GM19193 (cell line): ENCODE measurements around the gene MACROD2.

Source experiments
- POLR2A ChIP-seq: IDR thresholded peaks from 4 replicates; pipeline ENCODE4 v1.6.1; 2011; ENCODE audit not compliant: insufficient read depth, insufficient read length; ENCODE audit errors: extremely low read depth

Gene MACROD2

DNA sequence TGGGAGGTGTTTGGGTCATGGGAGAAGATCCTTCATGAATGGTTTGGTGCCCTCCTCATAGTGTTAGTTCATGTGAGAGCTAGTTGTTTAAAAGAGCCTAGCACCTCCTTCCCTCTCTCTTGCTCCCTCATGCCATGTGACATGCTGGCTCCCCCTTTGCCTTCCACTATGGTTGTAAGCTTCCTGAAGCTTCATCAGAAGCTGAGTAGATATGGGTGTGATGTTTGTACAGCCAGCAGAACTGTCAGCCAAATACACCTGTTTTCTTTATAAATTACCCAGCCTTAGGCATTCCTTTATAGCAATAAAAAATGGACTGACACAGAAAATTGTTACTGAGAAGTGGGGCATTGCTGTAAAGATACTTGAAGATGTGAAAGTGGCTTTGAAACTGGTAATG is 1073.2 kb downstream of the MACROD2 start:
- no peak for TF ChIP-seq POLR2A

DNA sequence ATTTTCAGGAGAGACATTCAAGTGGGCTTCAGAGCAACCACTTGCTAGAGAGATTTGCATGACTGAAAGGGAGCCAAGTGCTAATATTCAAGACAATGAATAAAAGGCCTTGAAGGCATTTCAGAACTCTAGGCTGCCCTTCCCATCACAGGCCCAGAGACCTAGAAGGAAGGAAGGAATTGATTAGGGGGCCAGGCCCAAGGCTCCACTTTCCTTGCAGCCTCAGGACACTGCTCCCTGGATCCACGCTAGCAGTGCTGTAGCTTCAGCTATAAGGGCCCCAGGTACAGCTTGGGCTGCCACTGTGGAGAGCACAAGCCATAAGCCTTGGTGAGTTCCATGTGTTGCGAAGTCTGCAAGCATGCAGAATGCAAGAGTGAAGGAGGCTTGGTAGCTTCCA is 1074.0 kb downstream of the MACROD2 start:
- TF ChIP-seq POLR2A = no peak

DNA sequence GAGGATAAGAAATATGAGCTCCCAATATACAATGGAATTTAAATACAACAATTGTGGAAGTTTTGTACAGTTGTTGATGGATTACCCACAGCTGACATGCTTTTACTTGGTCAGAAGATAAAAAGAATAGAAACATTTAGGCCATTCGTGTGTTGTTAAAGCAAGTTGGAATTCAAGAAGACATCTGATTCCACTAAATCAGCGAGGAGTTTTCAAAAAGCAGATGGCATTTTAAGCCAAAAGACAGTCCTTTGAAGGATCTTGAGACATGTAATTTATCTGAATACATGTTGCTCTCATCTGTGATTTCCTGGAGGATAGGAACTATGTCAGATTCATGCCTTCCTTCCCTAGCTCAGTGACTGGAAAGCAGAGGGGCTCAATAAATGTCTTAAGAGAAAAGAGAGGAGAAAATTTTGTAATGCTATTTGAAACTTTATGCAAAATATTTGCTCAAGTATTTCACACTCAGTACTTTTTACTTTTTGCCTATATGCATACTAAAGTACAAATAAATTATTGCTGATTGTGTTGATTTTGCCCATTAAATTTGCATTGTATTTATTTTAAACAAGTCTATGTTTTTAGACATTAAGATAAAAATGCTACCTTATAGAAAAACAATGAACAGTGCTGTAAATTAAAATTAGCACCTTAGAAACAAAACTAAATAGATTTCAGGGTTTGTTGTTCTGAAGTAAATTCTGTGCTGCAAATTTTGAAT is 1075.9 kb downstream of the MACROD2 start:
- TF ChIP-seq POLR2A = no peak

DNA sequence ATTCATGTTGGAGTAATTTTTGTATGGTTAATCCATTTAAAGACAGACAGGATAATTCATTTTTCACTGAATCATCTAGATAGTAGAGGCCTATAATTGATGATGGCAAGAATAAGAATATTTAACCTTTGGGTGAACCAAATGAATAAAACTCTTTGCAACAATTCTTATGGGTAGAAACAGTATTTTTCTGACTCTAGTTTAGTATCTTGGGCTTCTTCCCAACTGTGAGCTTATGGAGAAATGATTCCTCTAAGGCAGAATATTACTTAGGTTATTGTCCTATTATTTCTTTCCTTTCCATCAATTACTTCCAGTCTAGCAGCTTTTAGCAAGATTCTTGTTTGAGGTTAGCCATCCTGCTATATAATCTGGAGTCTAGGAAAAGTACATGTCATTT is 1077.0 kb downstream of the MACROD2 start:
- TF ChIP-seq POLR2A = no peak

DNA sequence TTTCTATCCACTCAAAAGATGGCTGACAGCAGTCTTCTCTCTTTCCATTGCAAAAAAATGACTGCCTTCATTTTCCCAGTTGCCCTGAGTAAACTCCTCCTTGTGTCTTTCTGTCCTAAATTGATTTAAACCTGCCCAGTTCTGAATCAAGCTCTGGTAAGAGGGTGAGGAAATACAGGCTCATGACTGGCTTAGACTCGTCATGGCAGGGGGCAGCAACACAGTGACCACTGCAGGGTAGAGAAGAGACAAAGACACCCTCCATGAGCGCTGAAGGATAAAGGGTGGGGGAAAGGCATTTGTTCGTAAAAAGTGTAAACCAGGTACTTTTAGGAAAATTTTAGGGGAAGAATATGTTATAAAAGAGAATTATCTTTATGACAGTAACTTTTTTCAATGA is 1080.3 kb downstream of the MACROD2 start:
- no peak for TF ChIP-seq POLR2A

DNA sequence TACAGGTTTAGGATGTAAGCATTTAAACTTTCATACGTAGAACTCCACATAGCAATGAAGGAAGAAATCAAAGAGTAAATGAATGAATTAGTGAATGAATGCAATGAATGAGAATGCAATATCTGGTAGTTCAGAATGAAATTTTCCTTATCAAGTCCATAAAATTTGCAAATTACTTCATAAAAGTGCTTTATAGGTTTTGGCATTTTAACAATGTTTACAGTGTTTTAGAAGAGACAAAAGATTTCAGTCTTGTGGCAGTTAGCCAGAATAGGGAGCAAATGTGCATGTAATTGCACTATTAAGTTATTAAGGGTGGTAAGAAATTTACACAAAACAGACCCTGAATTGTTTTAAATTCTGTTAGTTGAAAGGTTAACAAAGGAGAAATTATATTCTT is 1081.5 kb downstream of the MACROD2 start:
- TF ChIP-seq POLR2A = no peak

DNA sequence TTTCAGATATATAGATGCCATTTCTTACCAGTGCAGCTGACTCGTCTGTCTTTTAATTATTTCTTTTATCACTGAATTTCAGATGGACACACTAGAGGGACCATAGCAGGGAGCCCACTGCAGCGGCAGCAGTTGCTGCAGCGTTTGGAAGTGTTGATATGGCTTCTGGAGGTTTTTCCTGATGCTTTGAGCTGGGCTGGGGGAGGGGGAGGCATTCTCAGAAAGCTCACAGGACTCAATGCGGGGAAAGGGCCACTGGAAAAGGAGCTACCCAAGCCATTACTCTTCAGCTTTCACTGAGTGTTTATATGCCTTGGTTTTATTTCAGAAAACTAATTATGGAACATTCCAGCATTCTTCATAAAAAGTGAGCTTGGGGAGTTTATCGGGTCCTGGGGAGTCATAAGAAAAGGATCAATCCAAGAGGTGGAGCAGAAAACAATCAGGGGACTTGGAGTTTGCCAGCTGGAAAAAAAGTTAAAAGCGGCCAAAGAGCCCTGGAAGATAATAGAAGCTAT is 1082.5 kb downstream of the MACROD2 start:
- TF ChIP-seq POLR2A = no peak

DNA sequence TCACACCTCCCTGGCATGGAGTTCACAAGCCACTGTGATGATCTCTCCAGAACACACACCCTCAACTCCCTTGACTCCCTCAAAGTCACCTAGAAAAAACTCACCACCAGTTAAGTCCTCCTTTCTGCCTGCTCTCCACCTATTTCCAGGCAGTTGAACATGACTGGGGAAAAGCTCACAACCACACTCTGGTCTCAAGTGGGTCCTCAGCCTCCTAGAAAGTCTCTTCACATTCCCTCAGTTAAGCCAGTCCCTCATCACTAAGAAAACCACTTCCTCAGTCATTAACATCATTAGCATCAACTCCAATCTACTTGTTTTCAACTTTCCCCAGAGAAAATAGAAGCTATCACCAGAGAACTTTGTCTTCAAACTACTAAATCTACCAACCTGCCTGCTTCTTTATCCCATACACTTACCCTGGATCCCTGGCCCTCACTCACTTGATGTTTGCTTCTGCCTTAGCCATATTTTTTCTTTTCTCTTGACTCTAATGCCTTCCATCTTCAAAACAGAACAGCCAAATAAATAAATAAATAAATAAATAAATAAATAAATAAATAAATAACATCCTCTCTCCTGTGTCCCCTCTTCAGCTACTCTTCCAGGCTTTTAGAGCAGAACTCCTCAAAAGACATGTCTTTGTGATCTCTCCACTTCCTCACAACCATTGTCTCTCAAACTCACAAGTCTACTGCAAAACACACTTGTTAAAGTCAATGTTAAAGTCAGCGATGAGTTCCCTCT is 1084.5 kb downstream of the MACROD2 start:
- no peak for TF ChIP-seq POLR2A

DNA sequence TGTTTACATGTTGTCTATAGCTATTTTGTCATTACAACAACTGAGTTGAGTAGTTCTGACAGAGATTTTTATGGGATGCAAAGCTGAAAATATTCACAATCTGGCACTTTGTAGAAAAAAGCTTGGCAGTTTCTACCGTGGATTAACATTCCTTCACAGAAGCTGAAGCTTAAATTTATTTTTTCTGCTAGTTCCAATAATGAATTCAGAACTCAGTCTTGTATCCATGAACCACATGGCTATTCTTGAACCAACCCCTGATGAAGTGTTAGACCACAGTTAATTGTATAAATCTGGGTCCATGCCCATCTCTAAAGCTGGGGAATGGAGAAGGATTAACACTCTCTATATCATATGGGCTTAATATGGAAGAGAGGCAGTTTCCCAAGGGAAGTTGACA is 1085.9 kb downstream of the MACROD2 start:
- TF ChIP-seq POLR2A = no peak

DNA sequence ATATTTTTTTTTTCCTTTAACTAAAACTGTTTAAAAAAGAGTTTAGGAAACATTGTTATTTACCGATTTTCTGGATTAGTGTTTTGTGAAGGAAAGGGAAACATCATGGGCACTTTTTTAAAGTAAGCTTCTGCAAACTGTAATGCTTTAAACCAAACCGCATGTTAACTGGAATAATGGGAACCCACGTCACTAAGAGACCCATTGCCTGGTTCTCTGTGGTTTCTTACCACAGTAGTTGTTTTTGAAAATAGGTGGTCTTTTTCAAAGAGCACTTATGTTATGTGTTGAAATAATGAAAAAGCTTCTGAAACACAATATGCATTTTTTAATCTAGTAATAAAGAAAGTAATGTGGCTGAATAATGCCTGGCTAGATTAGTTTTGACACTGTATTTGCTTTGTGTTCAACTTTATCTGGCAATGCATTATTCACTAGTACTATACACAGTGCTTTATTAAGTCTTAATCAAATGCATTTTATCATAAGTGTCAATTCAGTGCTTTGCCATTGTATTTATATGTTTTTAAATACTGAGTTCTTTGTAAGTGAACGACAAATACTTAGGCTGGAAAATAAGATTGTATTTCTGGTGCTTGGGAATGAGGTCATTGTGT is 1096.2 kb downstream of the MACROD2 start:
- TF ChIP-seq POLR2A = no peak

DNA sequence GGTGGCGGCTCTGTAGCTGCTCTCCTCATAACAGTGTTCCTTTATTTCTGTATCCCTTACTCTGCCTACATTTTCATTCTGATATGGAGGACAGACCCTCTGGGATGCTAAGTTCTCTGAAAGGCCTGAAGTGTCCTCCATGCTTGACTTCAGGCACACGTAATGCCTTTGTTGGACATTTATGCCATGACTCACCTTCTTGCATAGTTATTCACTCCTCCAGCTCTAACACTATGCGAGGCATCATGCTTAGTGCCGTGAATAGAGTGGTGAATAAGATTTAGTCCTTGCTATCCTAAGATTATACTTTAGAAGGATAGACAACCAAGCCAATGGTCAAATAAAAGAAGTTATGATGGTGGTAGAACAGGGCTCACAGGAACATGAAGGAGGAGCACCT is 1103.0 kb downstream of the MACROD2 start:
- TF ChIP-seq POLR2A = no peak

DNA sequence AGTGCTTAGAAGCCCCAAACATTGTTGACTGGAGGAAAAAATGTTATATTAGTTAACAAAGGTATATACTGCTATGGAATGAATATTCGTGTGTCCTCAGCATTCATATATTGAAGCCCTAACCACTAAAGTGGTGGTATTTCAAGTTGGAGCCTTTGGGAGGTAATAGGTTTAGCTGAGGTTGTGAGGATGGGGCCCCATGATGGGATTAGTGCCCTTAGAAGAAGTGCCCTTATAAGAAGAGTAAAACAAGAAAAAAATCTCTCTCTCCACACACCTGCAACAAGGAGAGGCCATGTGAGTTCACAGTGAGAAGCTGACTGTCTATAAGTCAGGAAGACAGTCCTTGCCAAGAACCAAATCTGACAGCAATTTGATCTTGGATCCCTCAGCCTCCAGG is 1103.8 kb downstream of the MACROD2 start:
- no peak for TF ChIP-seq POLR2A

DNA sequence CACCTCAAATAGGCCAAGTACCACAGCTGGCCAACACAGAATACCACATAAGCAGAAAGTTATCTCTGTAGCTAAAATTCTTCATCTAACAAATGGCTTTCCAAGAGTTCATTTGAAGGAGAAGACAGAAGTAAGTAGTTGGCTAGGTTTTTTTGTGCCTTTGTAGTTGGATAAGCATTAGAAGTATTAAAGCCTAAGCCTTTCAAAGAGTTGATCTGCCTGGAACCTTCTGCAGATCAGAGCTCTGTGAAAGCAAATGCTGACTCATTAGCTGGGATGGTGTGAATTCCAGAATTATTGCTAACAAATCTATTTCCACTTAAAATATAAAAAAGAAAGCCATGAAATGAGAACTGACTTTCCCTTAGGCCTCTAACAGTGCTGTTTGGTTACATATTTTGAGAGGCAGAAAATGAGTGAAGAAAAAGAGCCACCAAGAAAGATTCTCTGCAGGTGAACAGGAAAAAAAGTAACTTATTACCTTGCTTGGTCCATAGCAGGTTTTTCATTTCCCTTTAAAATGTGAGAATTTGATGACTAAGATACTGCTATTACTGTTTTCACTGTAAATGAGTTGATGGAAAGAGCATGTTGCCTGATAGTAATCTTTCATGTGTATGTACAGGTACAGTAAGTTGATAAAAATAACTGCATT is 1105.3 kb downstream of the MACROD2 start:
- TF ChIP-seq POLR2A = no peak

DNA sequence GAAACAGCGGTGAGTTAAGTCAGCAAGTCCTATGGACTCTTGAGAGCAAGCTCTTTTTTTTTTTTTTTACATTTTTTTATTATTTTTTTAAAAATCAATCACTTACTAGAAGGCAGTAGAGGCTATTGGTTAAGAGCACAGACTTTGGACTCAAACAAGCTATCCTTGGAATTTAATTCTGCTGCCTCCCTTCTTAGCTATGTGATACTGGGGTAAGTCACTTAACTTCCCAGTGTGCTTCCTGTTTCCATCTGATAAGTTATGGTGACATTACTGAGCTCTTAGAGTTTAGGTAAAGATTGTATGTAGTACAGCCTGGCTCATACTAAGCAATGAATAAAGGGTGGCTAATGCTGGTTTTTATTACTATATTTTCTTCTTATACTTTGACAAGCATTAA is 1112.6 kb downstream of the MACROD2 start:
- no peak for TF ChIP-seq POLR2A

DNA sequence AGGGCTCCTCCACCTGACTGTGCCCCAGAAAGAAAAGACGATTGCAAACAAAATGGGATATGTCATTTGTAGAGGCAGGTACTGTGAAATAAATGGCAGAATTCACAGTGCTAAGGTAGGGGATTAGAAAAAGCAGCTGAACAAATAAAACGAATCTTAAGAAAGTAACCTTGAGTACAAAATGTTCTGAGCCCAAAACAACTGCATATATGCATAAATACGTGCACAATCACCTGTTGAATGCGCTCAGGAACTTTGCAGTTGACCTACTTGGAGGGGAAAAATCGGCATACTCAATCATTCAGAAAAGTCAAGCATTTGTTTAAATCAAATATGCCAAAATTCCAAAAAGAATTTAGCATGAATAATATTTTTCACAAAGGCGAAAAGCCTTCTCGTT is 1114.2 kb downstream of the MACROD2 start:
- no peak for TF ChIP-seq POLR2A
